Measurements from ENCODE around the gene AMD1. TPM values are rescaled to one million over a fixed set of nuclear protein-coding genes. Genes with fewer than 3 reads are reported as not detected.

AMD1 gene
- total and polyA plus RNA-seq, 10 of the 15 experiments (the other 5 are each of a cell fraction or from before 2014, with no cell fraction given), result 58.2 to 116 (median 79.3) TPM

DNA sequence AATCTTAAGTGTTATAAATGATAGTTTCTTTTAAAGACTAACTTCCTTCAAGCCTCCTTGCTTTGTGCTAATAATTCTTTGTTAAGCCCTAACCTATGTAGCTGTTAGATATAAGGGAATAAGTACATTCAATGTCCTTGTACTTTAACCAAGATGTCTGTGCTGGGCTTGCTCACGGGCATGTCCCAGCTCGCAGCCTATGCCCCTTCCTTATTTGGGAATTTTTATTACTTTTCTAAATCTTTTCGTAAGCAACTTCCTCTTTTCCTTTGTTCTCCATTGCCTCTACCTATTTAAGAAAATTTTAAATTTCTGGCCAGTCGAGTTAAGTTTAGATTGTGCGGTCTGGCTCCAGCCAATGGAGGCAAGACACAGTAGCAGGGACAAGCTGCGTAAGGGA is 33.3 kb upstream of the AMD1 start:
- H3K79me2 ChIP-seq (ENCODE audit: control insufficient read depth, insufficient read depth, low read length), result no peaks in the 10 kb centered on the region
- TF ChIP-seq GABPA (IDR thresholded peaks at IDR 0.05; ENCODE audit: low read depth), result no peak
- TF ChIP-seq, protein P1, sequence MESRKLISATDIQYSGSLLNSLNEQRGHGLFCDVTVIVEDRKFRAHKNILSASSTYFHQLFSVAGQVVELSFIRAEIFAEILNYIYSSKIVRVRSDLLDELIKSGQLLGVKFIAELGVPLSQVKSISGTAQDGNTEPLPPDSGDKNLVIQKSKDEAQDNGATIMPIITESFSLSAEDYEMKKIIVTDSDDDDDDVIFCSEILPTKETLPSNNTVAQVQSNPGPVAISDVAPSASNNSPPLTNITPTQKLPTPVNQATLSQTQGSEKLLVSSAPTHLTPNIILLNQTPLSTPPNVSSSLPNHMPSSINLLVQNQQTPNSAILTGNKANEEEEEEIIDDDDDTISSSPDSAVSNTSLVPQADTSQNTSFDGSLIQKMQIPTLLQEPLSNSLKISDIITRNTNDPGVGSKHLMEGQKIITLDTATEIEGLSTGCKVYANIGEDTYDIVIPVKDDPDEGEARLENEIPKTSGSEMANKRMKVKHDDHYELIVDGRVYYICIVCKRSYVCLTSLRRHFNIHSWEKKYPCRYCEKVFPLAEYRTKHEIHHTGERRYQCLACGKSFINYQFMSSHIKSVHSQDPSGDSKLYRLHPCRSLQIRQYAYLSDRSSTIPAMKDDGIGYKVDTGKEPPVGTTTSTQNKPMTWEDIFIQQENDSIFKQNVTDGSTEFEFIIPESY (IDR thresholded peaks at IDR 0.05), result no peak
- TF ChIP-seq, protein P2, sequence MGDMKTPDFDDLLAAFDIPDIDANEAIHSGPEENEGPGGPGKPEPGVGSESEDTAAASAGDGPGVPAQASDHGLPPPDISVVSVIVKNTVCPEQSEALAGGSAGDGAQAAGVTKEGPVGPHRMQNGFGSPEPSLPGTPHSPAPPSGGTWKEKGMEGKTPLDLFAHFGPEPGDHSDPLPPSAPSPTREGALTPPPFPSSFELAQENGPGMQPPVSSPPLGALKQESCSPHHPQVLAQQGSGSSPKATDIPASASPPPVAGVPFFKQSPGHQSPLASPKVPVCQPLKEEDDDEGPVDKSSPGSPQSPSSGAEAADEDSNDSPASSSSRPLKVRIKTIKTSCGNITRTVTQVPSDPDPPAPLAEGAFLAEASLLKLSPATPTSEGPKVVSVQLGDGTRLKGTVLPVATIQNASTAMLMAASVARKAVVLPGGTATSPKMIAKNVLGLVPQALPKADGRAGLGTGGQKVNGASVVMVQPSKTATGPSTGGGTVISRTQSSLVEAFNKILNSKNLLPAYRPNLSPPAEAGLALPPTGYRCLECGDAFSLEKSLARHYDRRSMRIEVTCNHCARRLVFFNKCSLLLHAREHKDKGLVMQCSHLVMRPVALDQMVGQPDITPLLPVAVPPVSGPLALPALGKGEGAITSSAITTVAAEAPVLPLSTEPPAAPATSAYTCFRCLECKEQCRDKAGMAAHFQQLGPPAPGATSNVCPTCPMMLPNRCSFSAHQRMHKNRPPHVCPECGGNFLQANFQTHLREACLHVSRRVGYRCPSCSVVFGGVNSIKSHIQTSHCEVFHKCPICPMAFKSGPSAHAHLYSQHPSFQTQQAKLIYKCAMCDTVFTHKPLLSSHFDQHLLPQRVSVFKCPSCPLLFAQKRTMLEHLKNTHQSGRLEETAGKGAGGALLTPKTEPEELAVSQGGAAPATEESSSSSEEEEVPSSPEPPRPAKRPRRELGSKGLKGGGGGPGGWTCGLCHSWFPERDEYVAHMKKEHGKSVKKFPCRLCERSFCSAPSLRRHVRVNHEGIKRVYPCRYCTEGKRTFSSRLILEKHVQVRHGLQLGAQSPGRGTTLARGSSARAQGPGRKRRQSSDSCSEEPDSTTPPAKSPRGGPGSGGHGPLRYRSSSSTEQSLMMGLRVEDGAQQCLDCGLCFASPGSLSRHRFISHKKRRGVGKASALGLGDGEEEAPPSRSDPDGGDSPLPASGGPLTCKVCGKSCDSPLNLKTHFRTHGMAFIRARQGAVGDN (IDR thresholded peaks at IDR 0.05), result no peak
- TF ChIP-seq ZZZ3 (IDR thresholded peaks at IDR 0.05; ENCODE audit: control insufficient read depth, insufficient read length, low read depth), result no peak
- no TSS peak for BruUV-seq (replicated peaks)
- H3K9me3 ChIP-seq (replicated peaks; ENCODE audit: control insufficient read depth, insufficient read depth, low read length), result no peaks in the 10 kb centered on the region
- SMC1A ChIA-PET (ENCODE audit: uncharacterized antibody, unreplicated experiment), result no interaction called here
- H3K9ac ChIP-seq (ENCODE audit: control insufficient read depth, insufficient read depth, low read length), result no peak overlapping the region
- intact Hi-C loops (cut with micrococcal nuclease; ENCODE audit: unreplicated experiment), result no loop called here
- no peaks in the 10 kb centered on the region for H4K20me1 ChIP-seq (ENCODE audit: control insufficient read depth, insufficient read depth)
- POLR2A ChIA-PET, result no interaction called here
- DNase-seq (ENCODE audit: low read depth, low spot score), result no peak
- no peak overlapping the region for H3K4me2 ChIP-seq (ENCODE audit: control insufficient read depth, insufficient read depth)
- H3K36me3 ChIP-seq (ENCODE audit: control insufficient read depth in 2 of 2, insufficient read depth in 2 of 2, low read length in 1 of 2), result no peaks in the 10 kb centered on the region
- H3K27me3 ChIP-seq (replicated peaks in 1 of 2; ENCODE audit: control insufficient read depth in 2 of 2, insufficient read depth in 2 of 2, low read length in 1 of 2), result no peaks in the 10 kb centered on the region
- no peak overlapping the region for H2AFZ ChIP-seq (ENCODE audit: control insufficient read depth, low read depth, low read length)
- CTCF ChIA-PET, result interaction anchor here (0.6 kb wide), 1 partner anchor 208 kb away, joined by 3 read pairs; no protein-coding TSS in a partner anchor
- no peak for FAIRE-seq
- no peak overlapping the region for H3K27ac ChIP-seq (ENCODE audit: control insufficient read depth, insufficient read depth)
- H3K4me3 ChIP-seq, result no peak overlapping the region
- no peaks in the 10 kb centered on the region for H3K4me1 ChIP-seq (ENCODE audit: control insufficient read depth, insufficient read depth, low read length)
- WGBS (ENCODE audit: insufficient coverage, insufficient replicate concordance, low lambda C conversion rate, missing lambda C conversion rate), result 80% methylated on average over 6 of the region's 6 CpGs
- RAD21 ChIA-PET (ENCODE audit: unreplicated experiment), result no interaction called here
- ATAC-seq, result no peak
- in situ Hi-C loops (cut with MboI), result no loop called here

Data from GM12878 (cell line).